ENCODE results near the gene PPAN. TPM values are rescaled to one million over a fixed set of nuclear protein-coding genes. Genes with fewer than 3 reads are reported as not detected.

The PPAN gene
- total RNA-seq, 1 experiment from 2014 or later: 101 TPM

DNA sequence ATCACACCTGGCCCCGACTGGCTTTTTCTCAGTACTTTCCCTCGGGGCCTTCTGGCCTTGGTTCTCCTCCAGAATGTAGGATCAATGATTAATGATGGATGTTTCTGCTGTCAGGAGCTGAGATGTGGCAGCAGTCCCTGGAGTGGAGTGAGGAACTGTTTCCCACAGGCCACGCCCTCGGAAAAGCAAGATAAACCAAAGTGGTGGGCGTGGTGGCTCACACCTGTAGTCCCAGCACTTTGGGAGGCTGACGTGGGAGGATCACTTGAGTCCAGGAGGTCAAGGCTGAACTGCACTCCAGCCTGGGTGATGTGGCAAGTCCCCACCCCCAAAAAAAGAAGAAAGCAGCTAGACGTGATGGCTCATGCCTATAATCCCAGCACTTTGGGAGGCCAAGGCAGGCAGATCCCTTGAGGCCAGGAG, 27.1 kb upstream of the PPAN start:
- ChIA-PET CTCF (interaction anchor here (0.6 kb wide), 1 partner anchor 167 kb away, joined by 4 read pairs; no protein-coding TSS in a partner anchor), POLR2A (no interaction called here), RAD21 (ENCODE audit: low non-redundant PET in 1 of 2, low total read pairs in 2 of 2, uncharacterized antibody in 2 of 2, unreplicated experiment in 2 of 2) (no interaction called here)
- no peaks in the 10 kb centered on the region for H3K79me2 ChIP-seq (ENCODE audit: insufficient read depth, low read length)
- intact Hi-C loops (cut with micrococcal nuclease): no loop called here
- peaks cover 0 to 2% of the 10 kb centered on the region in 2 experiments; a peak in 1 of 4 replicates for H3K4me1 ChIP-seq (ENCODE audit: control insufficient read depth in 1 of 2, insufficient read depth in 2 of 2, low read length in 2 of 2)
- H3K4me2 ChIP-seq (ENCODE audit: low read length): no peak overlapping the region
- H3K9ac ChIP-seq (ENCODE audit: low read length): no peak overlapping the region
- H3K4me3 ChIP-seq (replicated peaks in 1 of 2; ENCODE audit: low read depth in 1 of 2, low read length in 2 of 2): no peak overlapping the region
- TF ChIP-seq ZFX (IDR thresholded peaks at IDR 0.05) (no peak), RAD21 (IDR thresholded peaks at IDR 0.05; ENCODE audit: low read depth) (no peak), CBX3 (IDR thresholded peaks at IDR 0.05; ENCODE audit: low read depth) (no peak), EGR1 (IDR thresholded peaks at IDR 0.05; ENCODE audit: low read depth) (no peak), YY1 (IDR thresholded peaks at IDR 0.05; ENCODE audit: extremely low read depth, insufficient replicate concordance, low read depth, low read length) (no peak), TCF7L2 (IDR thresholded peaks at IDR 0.05; ENCODE audit: borderline replicate concordance, extremely low read depth, insufficient read depth, insufficient read length) (no peak), FOSL1 (IDR thresholded peaks at IDR 0.05; ENCODE audit: low read depth) (no peak), SP1 (IDR thresholded peaks at IDR 0.05; ENCODE audit: low read depth) (no peak), ZNF274 (IDR thresholded peaks at IDR 0.05; ENCODE audit: low read depth, low read length) (no peak), POLR2A (IDR thresholded peaks at IDR 0.05; ENCODE audit: borderline replicate concordance, extremely low read depth, insufficient read depth, insufficient read length) (no peak), EZH2 (IDR thresholded peaks at IDR 0.05) (no peak), CEBPB (IDR thresholded peaks at IDR 0.05; ENCODE audit: low read depth) (no peak), EZH2phosphoT487 (IDR thresholded peaks at IDR 0.05; ENCODE audit: borderline replicate concordance) (no peak), SRF (IDR thresholded peaks at IDR 0.05; ENCODE audit: low read depth) (no peak)
- TF ChIP-seq, protein P1, sequence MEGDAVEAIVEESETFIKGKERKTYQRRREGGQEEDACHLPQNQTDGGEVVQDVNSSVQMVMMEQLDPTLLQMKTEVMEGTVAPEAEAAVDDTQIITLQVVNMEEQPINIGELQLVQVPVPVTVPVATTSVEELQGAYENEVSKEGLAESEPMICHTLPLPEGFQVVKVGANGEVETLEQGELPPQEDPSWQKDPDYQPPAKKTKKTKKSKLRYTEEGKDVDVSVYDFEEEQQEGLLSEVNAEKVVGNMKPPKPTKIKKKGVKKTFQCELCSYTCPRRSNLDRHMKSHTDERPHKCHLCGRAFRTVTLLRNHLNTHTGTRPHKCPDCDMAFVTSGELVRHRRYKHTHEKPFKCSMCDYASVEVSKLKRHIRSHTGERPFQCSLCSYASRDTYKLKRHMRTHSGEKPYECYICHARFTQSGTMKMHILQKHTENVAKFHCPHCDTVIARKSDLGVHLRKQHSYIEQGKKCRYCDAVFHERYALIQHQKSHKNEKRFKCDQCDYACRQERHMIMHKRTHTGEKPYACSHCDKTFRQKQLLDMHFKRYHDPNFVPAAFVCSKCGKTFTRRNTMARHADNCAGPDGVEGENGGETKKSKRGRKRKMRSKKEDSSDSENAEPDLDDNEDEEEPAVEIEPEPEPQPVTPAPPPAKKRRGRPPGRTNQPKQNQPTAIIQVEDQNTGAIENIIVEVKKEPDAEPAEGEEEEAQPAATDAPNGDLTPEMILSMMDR (IDR thresholded peaks at IDR 0.05 in 2 of 3, conservative IDR thresholded peaks at IDR 0.05 in 1 of 3; ENCODE audit: borderline replicate concordance in 1 of 3, insufficient read depth in 1 of 3, low read depth in 2 of 3, low read length in 2 of 3): no peak
- TF ChIP-seq, protein P2, sequence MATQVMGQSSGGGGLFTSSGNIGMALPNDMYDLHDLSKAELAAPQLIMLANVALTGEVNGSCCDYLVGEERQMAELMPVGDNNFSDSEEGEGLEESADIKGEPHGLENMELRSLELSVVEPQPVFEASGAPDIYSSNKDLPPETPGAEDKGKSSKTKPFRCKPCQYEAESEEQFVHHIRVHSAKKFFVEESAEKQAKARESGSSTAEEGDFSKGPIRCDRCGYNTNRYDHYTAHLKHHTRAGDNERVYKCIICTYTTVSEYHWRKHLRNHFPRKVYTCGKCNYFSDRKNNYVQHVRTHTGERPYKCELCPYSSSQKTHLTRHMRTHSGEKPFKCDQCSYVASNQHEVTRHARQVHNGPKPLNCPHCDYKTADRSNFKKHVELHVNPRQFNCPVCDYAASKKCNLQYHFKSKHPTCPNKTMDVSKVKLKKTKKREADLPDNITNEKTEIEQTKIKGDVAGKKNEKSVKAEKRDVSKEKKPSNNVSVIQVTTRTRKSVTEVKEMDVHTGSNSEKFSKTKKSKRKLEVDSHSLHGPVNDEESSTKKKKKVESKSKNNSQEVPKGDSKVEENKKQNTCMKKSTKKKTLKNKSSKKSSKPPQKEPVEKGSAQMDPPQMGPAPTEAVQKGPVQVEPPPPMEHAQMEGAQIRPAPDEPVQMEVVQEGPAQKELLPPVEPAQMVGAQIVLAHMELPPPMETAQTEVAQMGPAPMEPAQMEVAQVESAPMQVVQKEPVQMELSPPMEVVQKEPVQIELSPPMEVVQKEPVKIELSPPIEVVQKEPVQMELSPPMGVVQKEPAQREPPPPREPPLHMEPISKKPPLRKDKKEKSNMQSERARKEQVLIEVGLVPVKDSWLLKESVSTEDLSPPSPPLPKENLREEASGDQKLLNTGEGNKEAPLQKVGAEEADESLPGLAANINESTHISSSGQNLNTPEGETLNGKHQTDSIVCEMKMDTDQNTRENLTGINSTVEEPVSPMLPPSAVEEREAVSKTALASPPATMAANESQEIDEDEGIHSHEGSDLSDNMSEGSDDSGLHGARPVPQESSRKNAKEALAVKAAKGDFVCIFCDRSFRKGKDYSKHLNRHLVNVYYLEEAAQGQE (IDR thresholded peaks at IDR 0.05; ENCODE audit: low read depth): no peak
- TF ChIP-seq, protein P3, sequence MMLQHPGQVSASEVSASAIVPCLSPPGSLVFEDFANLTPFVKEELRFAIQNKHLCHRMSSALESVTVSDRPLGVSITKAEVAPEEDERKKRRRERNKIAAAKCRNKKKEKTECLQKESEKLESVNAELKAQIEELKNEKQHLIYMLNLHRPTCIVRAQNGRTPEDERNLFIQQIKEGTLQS (IDR thresholded peaks at IDR 0.05): no peak
- TF ChIP-seq, protein P4, sequence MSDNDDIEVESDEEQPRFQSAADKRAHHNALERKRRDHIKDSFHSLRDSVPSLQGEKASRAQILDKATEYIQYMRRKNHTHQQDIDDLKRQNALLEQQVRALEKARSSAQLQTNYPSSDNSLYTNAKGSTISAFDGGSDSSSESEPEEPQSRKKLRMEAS (IDR thresholded peaks at IDR 0.05): no peak
- H3K36me3 ChIP-seq (ENCODE audit: control insufficient read depth in 1 of 2, insufficient read depth in 2 of 2, low read length in 2 of 2): no peaks in the 10 kb centered on the region
- H3K9me3 ChIP-seq (ENCODE audit: control insufficient read depth in 1 of 2, insufficient read depth in 1 of 2, low read depth in 1 of 2, low read length in 2 of 2): no peaks in the 10 kb centered on the region
- no peak overlapping the region for H3K27ac ChIP-seq (ENCODE audit: low read depth, low read length)
- H3K27me3 ChIP-seq (ENCODE audit: insufficient read depth, low read length): peaks cover 3% of the 10 kb centered on the region; the same call in 1 of the 2 replicates
- no TSS peak for BruUV-seq (replicated peaks)
- DNase-seq (ENCODE audit: low read depth, low spot score) (no peak), ATAC-seq (no peak)
- no peaks in the 10 kb centered on the region for H3K9me2 ChIP-seq (ENCODE audit: insufficient read depth)
- no peak overlapping the region for H2AFZ ChIP-seq (ENCODE audit: low read depth, low read length, poor library complexity, severe bottlenecking)
- no peaks in the 10 kb centered on the region for H4K20me1 ChIP-seq (ENCODE audit: insufficient read depth)
